ENCODE results near the gene CCDC7.

DNA sequence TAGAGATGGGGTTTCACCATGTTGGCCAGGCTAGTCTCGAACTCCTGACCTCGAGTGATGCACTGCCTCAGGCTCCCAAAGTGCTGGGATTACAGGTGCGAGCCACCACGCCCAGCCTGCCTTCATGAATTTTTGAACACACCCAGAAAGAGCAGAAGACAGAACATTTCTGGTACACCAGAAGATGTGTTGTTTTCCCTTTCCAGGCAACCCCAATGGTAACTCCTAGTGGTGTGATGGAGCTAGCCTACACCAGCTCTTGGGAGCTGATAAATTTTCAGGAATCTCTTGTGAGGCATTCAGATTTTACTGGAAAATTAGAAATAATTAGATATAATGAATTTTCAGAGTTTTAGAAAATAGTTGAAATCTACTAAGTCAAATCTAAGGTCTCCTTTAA is 904 bp upstream of the CCDC7 start:
- no peak for TF ChIP-seq ESRRG (CRISPR knock-in tag; IDR thresholded peaks at IDR 0.05)
- TF ChIP-seq ZFP3 (CRISPR knock-in tag; IDR thresholded peaks at IDR 0.05): no peak
- TF ChIP-seq ZFP30 (CRISPR knock-in tag; IDR thresholded peaks at IDR 0.05): no peak
